ENCODE results near the gene NT5E. TPM values are rescaled to one million over a fixed set of nuclear protein-coding genes. Genes with fewer than 3 reads are reported as not detected.

The NT5E gene
- polyA plus RNA-seq, 4 donors = 5.5 to 24.9 (median 8.8) TPM

GRCh38 chr6:85428486-85428885 lies 21.4 kb upstream of the NT5E start:
- Histone ChIP-seq H3K4me1 (ENCODE audit: control insufficient read depth in 3 of 3, insufficient read depth in 2 of 3, low read depth in 1 of 3, low read length in 2 of 3) (no peaks in the 10 kb centered on the region), H3K27ac (ENCODE audit: low read depth in 1 of 3, low read length in 2 of 3) (no peak overlapping the region), H3K4me3 (ENCODE audit: low read depth in 1 of 3, low read length in 3 of 3) (no peak overlapping the region), H3K36me3 (ENCODE audit: control insufficient read depth in 3 of 3, insufficient read depth in 2 of 3, low read depth in 1 of 3, low read length in 3 of 3) (no peaks in the 10 kb centered on the region), H3K27me3 (ENCODE audit: control insufficient read depth in 3 of 3, insufficient read depth in 3 of 3, low read length in 3 of 3) (no peaks in the 10 kb centered on the region), H3K9me3 (ENCODE audit: control insufficient read depth in 2 of 2, insufficient read depth in 1 of 2, low read depth in 1 of 2, low read length in 1 of 2) (peaks cover 0 to 11% of the 10 kb centered on the region in 2 donors)
- DNase-seq (no peak), FAIRE-seq (no peak)
- 75 to 94% (median 91%) methylated on average over 1 of the region's 1 CpG for WGBS, 3 donors

DNA sequence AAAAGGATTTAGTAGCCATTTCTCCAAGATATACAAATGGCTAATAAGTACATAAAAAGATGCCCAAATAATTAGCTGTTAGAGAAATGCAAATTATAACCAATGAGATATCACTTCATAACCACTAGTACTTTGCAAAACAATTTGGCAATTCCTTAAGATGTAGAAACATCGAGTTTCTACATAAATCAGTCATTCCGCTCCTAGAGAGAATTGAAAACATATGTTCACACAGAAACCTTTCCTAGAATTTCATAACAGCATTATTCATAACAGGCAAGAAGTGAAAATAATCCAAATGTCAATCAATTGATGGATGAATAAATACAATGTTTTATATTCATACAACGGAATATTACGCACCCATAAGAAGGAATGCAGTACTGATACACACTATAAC lies 20.5 kb upstream of the NT5E start:
- H3K4me3 ChIP-seq (ENCODE audit: low read depth in 1 of 3, low read length in 3 of 3) = no peak overlapping the region
- DNase-seq = no peak
- 94 to 99% (median 95%) methylated on average over 4 of the region's 4 CpGs for WGBS, 3 donors
- no peaks in the 10 kb centered on the region for H3K27me3 ChIP-seq (ENCODE audit: control insufficient read depth in 3 of 3, insufficient read depth in 3 of 3, low read length in 3 of 3)
- FAIRE-seq = no peak
- H3K9me3 ChIP-seq (ENCODE audit: control insufficient read depth in 2 of 2, insufficient read depth in 1 of 2, low read depth in 1 of 2, low read length in 1 of 2) = peaks cover 0 to 11% of the 10 kb centered on the region in 2 donors
- H3K36me3 ChIP-seq (ENCODE audit: control insufficient read depth in 3 of 3, insufficient read depth in 2 of 3, low read depth in 1 of 3, low read length in 3 of 3) = no peaks in the 10 kb centered on the region
- H3K4me1 ChIP-seq (ENCODE audit: control insufficient read depth in 3 of 3, insufficient read depth in 2 of 3, low read depth in 1 of 3, low read length in 2 of 3) = no peaks in the 10 kb centered on the region
- H3K27ac ChIP-seq (ENCODE audit: low read depth in 1 of 3, low read length in 2 of 3) = no peak overlapping the region

GRCh38 chr6:85431271-85431670 lies 18.6 kb upstream of the NT5E start:
- WGBS, 3 donors = 30 to 51% (median 44%) methylated on average over 3 of the region's 3 CpGs
- Histone ChIP-seq H3K4me3 (ENCODE audit: low read depth in 1 of 3, low read length in 3 of 3) (no peak overlapping the region), H3K27me3 (ENCODE audit: control insufficient read depth in 3 of 3, insufficient read depth in 3 of 3, low read length in 3 of 3) (no peaks in the 10 kb centered on the region), H3K4me1 (ENCODE audit: control insufficient read depth in 3 of 3, insufficient read depth in 2 of 3, low read depth in 1 of 3, low read length in 2 of 3) (no peaks in the 10 kb centered on the region), H3K36me3 (ENCODE audit: control insufficient read depth in 3 of 3, insufficient read depth in 2 of 3, low read depth in 1 of 3, low read length in 3 of 3) (no peaks in the 10 kb centered on the region), H3K9me3 (ENCODE audit: control insufficient read depth in 2 of 2, insufficient read depth in 1 of 2, low read depth in 1 of 2, low read length in 1 of 2) (peaks cover 0 to 6% of the 10 kb centered on the region in 2 donors), H3K27ac (ENCODE audit: low read depth in 1 of 3, low read length in 2 of 3) (no peak overlapping the region)
- FAIRE-seq (no peak), DNase-seq (peak in 1 of 2 donors; percentile 16)

GRCh38 chr6:85432554-85432953 lies 17.3 kb upstream of the NT5E start:
- Histone ChIP-seq H3K9me3 (ENCODE audit: control insufficient read depth in 2 of 2, insufficient read depth in 1 of 2, low read depth in 1 of 2, low read length in 1 of 2) (no peaks in the 10 kb centered on the region), H3K27ac (ENCODE audit: low read depth in 1 of 3, low read length in 2 of 3) (no peak overlapping the region), H3K36me3 (ENCODE audit: control insufficient read depth in 3 of 3, insufficient read depth in 2 of 3, low read depth in 1 of 3, low read length in 3 of 3) (no peaks in the 10 kb centered on the region), H3K4me1 (ENCODE audit: control insufficient read depth in 3 of 3, insufficient read depth in 2 of 3, low read depth in 1 of 3, low read length in 2 of 3) (no peaks in the 10 kb centered on the region), H3K27me3 (ENCODE audit: control insufficient read depth in 3 of 3, insufficient read depth in 3 of 3, low read length in 3 of 3) (no peaks in the 10 kb centered on the region), H3K4me3 (ENCODE audit: low read depth in 1 of 3, low read length in 3 of 3) (no peak overlapping the region)
- no peak for FAIRE-seq
- DNase-seq = no peak
- 91 to 93% (median 91%) methylated on average over 1 of the region's 1 CpG for WGBS, 3 donors

DNA sequence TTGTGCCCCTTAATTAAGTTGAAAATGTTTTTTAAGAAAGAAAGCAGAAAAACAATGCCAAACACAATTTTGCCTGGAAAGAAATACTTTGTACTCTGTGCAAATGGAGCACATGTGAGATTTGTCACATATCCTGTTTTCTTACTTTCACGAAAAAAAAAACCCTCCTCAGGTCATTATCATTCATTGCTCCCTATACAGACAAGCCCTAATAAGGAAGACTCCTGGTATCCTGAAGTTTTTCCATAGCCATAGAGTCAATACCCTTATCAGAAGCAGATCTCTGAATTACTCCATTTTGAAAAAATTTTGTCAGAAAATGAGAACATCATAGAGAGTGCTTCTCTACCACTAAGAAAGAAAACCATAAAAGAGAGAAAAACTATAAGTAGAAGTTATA lies 14.0 kb upstream of the NT5E start:
- Histone ChIP-seq H3K9me3 (ENCODE audit: control insufficient read depth in 2 of 2, insufficient read depth in 1 of 2, low read depth in 1 of 2, low read length in 1 of 2) (no peaks in the 10 kb centered on the region), H3K4me3 (ENCODE audit: low read depth in 1 of 3, low read length in 3 of 3) (no peak overlapping the region), H3K4me1 (ENCODE audit: control insufficient read depth in 3 of 3, insufficient read depth in 2 of 3, low read depth in 1 of 3, low read length in 2 of 3) (no peaks in the 10 kb centered on the region), H3K27me3 (ENCODE audit: control insufficient read depth in 3 of 3, insufficient read depth in 3 of 3, low read length in 3 of 3) (no peaks in the 10 kb centered on the region), H3K27ac (ENCODE audit: low read depth in 1 of 3, low read length in 2 of 3) (no peak overlapping the region), H3K36me3 (ENCODE audit: control insufficient read depth in 3 of 3, insufficient read depth in 2 of 3, low read depth in 1 of 3, low read length in 3 of 3) (no peaks in the 10 kb centered on the region)
- 58 to 76% (median 69%) methylated on average over 1 of the region's 1 CpG for WGBS, 3 donors
- FAIRE-seq (no peak), DNase-seq (no peak)

DNA sequence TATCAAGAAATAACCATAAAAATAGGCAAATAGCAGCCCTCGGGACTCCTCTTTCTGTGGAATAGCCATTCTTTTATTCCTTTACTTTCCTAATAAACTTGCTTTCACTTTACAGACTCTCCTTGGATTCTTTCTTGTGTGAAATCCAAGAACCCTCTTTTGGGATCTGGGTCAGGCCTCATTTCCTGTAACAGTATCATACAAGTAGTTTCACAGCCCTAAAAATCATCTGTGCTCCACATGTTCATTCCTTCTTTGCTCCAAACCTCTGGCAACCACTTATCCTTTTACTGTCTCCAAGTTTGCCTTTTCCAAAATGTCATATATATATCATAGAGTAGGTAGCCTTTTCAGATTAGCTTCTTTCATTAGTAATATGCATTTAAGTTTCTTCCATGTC lies 13.5 kb upstream of the NT5E start:
- Histone ChIP-seq H3K27ac (ENCODE audit: low read depth in 1 of 3, low read length in 2 of 3) (no peak overlapping the region), H3K4me3 (ENCODE audit: low read depth in 1 of 3, low read length in 3 of 3) (no peak overlapping the region), H3K9me3 (ENCODE audit: control insufficient read depth in 2 of 2, insufficient read depth in 1 of 2, low read depth in 1 of 2, low read length in 1 of 2) (no peaks in the 10 kb centered on the region), H3K36me3 (ENCODE audit: control insufficient read depth in 3 of 3, insufficient read depth in 2 of 3, low read depth in 1 of 3, low read length in 3 of 3) (no peaks in the 10 kb centered on the region), H3K4me1 (ENCODE audit: control insufficient read depth in 3 of 3, insufficient read depth in 2 of 3, low read depth in 1 of 3, low read length in 2 of 3) (no peaks in the 10 kb centered on the region), H3K27me3 (ENCODE audit: control insufficient read depth in 3 of 3, insufficient read depth in 3 of 3, low read length in 3 of 3) (no peaks in the 10 kb centered on the region)
- FAIRE-seq (no peak), DNase-seq (no peak)
- WGBS, 3 donors = 83 to 84% (median 84%) methylated on average over 1 of the region's 1 CpG

- DNase-seq (no peak), FAIRE-seq (no peak)
- no peaks in the 10 kb centered on the region for H3K4me1 ChIP-seq (ENCODE audit: control insufficient read depth in 3 of 3, insufficient read depth in 2 of 3, low read depth in 1 of 3, low read length in 2 of 3)
- no peak overlapping the region for H3K27ac ChIP-seq (ENCODE audit: low read depth in 1 of 3, low read length in 2 of 3)
- no peaks in the 10 kb centered on the region for H3K9me3 ChIP-seq (ENCODE audit: control insufficient read depth in 2 of 2, insufficient read depth in 1 of 2, low read depth in 1 of 2, low read length in 1 of 2)
- H3K36me3 ChIP-seq (ENCODE audit: control insufficient read depth in 3 of 3, insufficient read depth in 2 of 3, low read depth in 1 of 3, low read length in 3 of 3) = no peaks in the 10 kb centered on the region
- no peaks in the 10 kb centered on the region for H3K27me3 ChIP-seq (ENCODE audit: control insufficient read depth in 3 of 3, insufficient read depth in 3 of 3, low read length in 3 of 3)
- WGBS, 3 donors = 65 to 85% (median 73%) methylated on average over 5 of the region's 5 CpGs
- H3K4me3 ChIP-seq (ENCODE audit: low read depth in 1 of 3, low read length in 3 of 3) = no peak overlapping the region
These were observed 12.9 kb upstream of the NT5E start for GRCh38 chr6:85436939-85437495.

DNA sequence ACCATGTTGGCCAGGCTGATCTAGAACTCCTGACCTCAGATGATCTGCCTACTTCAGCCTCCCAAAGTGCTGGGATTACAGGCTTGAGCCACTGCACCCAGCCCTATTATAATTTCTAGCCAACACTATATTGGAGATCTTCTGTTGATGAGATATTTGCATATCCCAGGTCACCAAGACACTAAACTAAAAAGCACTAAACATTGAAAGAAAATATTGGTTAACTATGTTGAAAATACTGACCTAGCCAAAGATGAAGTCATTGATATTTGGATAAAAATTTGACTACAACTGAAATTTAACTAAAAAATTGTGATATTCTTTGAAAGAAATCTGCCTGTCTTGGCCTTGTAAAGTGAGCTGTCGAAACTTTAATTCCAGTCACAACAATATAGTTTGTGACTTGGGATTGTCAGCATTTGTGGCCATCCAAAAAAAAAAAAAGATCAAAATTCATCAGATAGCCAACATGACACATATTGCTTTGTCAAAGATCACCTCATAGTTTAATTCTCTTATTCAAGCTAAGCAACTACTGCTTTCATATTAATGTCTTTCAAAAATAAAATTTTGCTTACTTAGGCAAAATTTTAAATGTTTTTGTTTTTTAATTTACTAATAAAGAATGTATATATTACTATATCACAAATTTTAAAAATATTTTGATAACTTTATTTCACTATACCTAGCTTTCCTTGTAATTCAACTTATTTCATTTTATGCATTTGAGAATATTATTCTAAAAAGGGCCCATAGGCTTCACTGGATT lies 6.3 kb upstream of the NT5E start:
- no peak for FAIRE-seq

More for the DNA sequence above, 6.3 kb upstream of the NT5E start:
- H3K4me3 ChIP-seq (ENCODE audit: low read depth in 1 of 3, low read length in 3 of 3) = no peak overlapping the region
- H3K36me3 ChIP-seq (ENCODE audit: control insufficient read depth in 3 of 3, insufficient read depth in 2 of 3, low read depth in 1 of 3, low read length in 3 of 3) = no peaks in the 10 kb centered on the region
- H3K4me1 ChIP-seq (ENCODE audit: control insufficient read depth in 3 of 3, insufficient read depth in 2 of 3, low read depth in 1 of 3, low read length in 2 of 3) = no peaks in the 10 kb centered on the region
- no peak for DNase-seq
- H3K9me3 ChIP-seq (ENCODE audit: control insufficient read depth in 2 of 2, insufficient read depth in 1 of 2, low read depth in 1 of 2, low read length in 1 of 2) = peaks cover 2 to 6% of the 10 kb centered on the region in 2 donors
- 96 to 98% (median 96%) methylated on average over 1 of the region's 1 CpG for WGBS, 3 donors
- H3K27me3 ChIP-seq (ENCODE audit: control insufficient read depth in 3 of 3, insufficient read depth in 3 of 3, low read length in 3 of 3) = peaks cover 0 to 8% (median 0%) of the 10 kb centered on the region in 3 donors
- no peak overlapping the region for H3K27ac ChIP-seq (ENCODE audit: low read depth in 1 of 3, low read length in 2 of 3)
